DND-41 (cell line): Measurements from ENCODE around the gene DISC1.

ENCODE experiments used
- ATAC-seq: fragments of 200-7000 bp; cut with Tn5 transposase; 3 replicates; pipeline ENCODE4 v1.9.1; 2021; ENCODE audit warnings: low read depth; ENCODE audit not compliant: insufficient read depth
- DNase-seq: peaks from one replicate; pipeline ENCODE4 v3.0.0-alpha.2; 2020
- H2AFZ ChIP-seq: 2 replicates; pipeline ENCODE4 v1.6.0; 2012; ENCODE audit warnings: low read depth, low read length
- H3K27ac ChIP-seq: 2 replicates; pipeline ENCODE4 v1.5.1; 2012; ENCODE audit warnings: low read length, inconsistent platforms
- H3K27me3 ChIP-seq: fragments of 200-600 bp; sonication (generic); 2 replicates; pipeline ENCODE4 v1.6.0; 2012; ENCODE audit warnings: low read length, mild to moderate bottlenecking, inconsistent platforms; ENCODE audit not compliant: insufficient read depth, poor library complexity
- H3K36me3 ChIP-seq: 2 replicates; pipeline ENCODE4 v1.5.1; 2012; ENCODE audit warnings: low read length, inconsistent platforms; ENCODE audit not compliant: insufficient read depth
- H3K4me1 ChIP-seq: 2 replicates; pipeline ENCODE4 v1.5.1; 2012; ENCODE audit warnings: mild to moderate bottlenecking, low read length; ENCODE audit not compliant: insufficient read depth
- H3K4me2 ChIP-seq: 2 replicates; pipeline ENCODE4 v1.6.0; 2012; ENCODE audit warnings: mild to moderate bottlenecking, moderate library complexity, low read length, inconsistent platforms; ENCODE audit not compliant: insufficient read depth
- H3K4me3 ChIP-seq, 2 experiments: fragments of 200-600 bp in 1 of 2; shearing (Covaris generic) in 1 of 2; 2 replicates each; pipeline ENCODE4 v1.5.1; 2012 to 2016; ENCODE audit warnings: inconsistent platforms in 2 of 2, low read length in 2 of 2, mild to moderate bottlenecking in 2 of 2, low read depth in 1 of 2, moderate library complexity in 1 of 2
- H3K79me2 ChIP-seq: 2 replicates; pipeline ENCODE4 v1.6.0; 2012; ENCODE audit warnings: low read length, inconsistent platforms; ENCODE audit not compliant: insufficient read depth
- H3K9ac ChIP-seq: 2 replicates; pipeline ENCODE4 v1.6.0; 2012; ENCODE audit warnings: low read depth, mild to moderate bottlenecking, inconsistent platforms, low read length, moderate library complexity
- H3K9me3 ChIP-seq: 2 replicates; pipeline ENCODE4 v1.5.1; 2012; ENCODE audit warnings: low read length, moderate library complexity, mild to moderate bottlenecking, inconsistent platforms; ENCODE audit not compliant: insufficient read depth, severe bottlenecking
- H4K20me1 ChIP-seq: 2 replicates; pipeline ENCODE4 v1.6.0; 2012; ENCODE audit warnings: low read length; ENCODE audit not compliant: insufficient read depth
- CTCF ChIP-seq: IDR thresholded peaks from 2 replicates; pipeline ENCODE4 v1.5.1; 2012; ENCODE audit warnings: borderline replicate concordance, low read length, moderate library complexity, mild to moderate bottlenecking; ENCODE audit not compliant: poor library complexity, severe bottlenecking; ENCODE audit errors: extremely low read depth
- EZH2 ChIP-seq: IDR thresholded peaks from 3 replicates; pipeline ENCODE4 v1.6.1; 2012; ENCODE audit warnings: borderline replicate concordance, low read depth, mild to moderate bottlenecking, moderate library complexity, low read length, inconsistent platforms; ENCODE audit not compliant: severe bottlenecking

DISC1 gene

GRCh38 chr1:231839999-231840398, 213.4 kb downstream of the DISC1 start:
- H4K20me1 ChIP-seq: no peaks in the 10 kb centered on the region
- H3K36me3 ChIP-seq: no peaks in the 10 kb centered on the region
- no peak overlapping the region for H3K27ac ChIP-seq
- TF ChIP-seq EZH2 (no peak), CTCF (no peak)
- H3K9me3 ChIP-seq: no peaks in the 10 kb centered on the region
- H3K4me1 ChIP-seq: no peaks in the 10 kb centered on the region
- no peaks in the 10 kb centered on the region for H3K27me3 ChIP-seq
- no peaks in the 10 kb centered on the region for H3K79me2 ChIP-seq
- ATAC-seq: no peak
- H3K4me2 ChIP-seq: no peak overlapping the region
- no peak overlapping the region for H3K9ac ChIP-seq
- no peak overlapping the region for H2AFZ ChIP-seq
- H3K4me3 ChIP-seq: no peak overlapping the region
- no peak for DNase-seq

- DNase-seq (no peak), ATAC-seq (no peak)
- Histone ChIP-seq H3K9ac (no peak overlapping the region), H3K9me3 (no peaks in the 10 kb centered on the region), H3K4me3 (no peak overlapping the region), H3K27me3 (no peaks in the 10 kb centered on the region), H3K4me2 (no peak overlapping the region), H2AFZ (no peak overlapping the region), H3K27ac (no peak overlapping the region), H3K36me3 (no peaks in the 10 kb centered on the region), H4K20me1 (no peaks in the 10 kb centered on the region), H3K79me2 (no peaks in the 10 kb centered on the region), H3K4me1 (no peaks in the 10 kb centered on the region)
- no peak for TF ChIP-seq EZH2
- no peak for TF ChIP-seq CTCF
Measured at GRCh38 chr1:231841616-231842344, 215.2 kb downstream of the DISC1 start.

GRCh38 chr1:231842441-231842840, 215.9 kb downstream of the DISC1 start:
- H2AFZ ChIP-seq: no peak overlapping the region
- H3K79me2 ChIP-seq: no peaks in the 10 kb centered on the region
- ATAC-seq (no peak), DNase-seq (no peak)
- no peak overlapping the region for H3K9ac ChIP-seq
- H3K4me3 ChIP-seq: no peak overlapping the region
- no peaks in the 10 kb centered on the region for H3K27me3 ChIP-seq
- H3K4me1 ChIP-seq: no peaks in the 10 kb centered on the region
- no peaks in the 10 kb centered on the region for H3K9me3 ChIP-seq
- no peaks in the 10 kb centered on the region for H3K36me3 ChIP-seq
- no peak for TF ChIP-seq EZH2
- TF ChIP-seq CTCF: no peak
- H3K4me2 ChIP-seq: no peak overlapping the region
- H4K20me1 ChIP-seq: no peaks in the 10 kb centered on the region
- no peak overlapping the region for H3K27ac ChIP-seq

GRCh38 chr1:231844986-231845502, 218.5 kb downstream of the DISC1 start:
- TF ChIP-seq CTCF (no peak), EZH2 (no peak)
- H3K4me2 ChIP-seq: no peak overlapping the region
- no peaks in the 10 kb centered on the region for H3K79me2 ChIP-seq
- ATAC-seq (no peak), DNase-seq (no peak)
- H3K36me3 ChIP-seq: no peaks in the 10 kb centered on the region
- H3K9ac ChIP-seq: no peak overlapping the region
- no peaks in the 10 kb centered on the region for H3K9me3 ChIP-seq
- no peaks in the 10 kb centered on the region for H3K27me3 ChIP-seq
- no peaks in the 10 kb centered on the region for H3K4me1 ChIP-seq
- no peaks in the 10 kb centered on the region for H4K20me1 ChIP-seq
- no peak overlapping the region for H3K27ac ChIP-seq
- no peak overlapping the region for H2AFZ ChIP-seq
- H3K4me3 ChIP-seq: no peak overlapping the region
